ENCODE measurements around the gene DYRK4.

Gene DYRK4

DNA sequence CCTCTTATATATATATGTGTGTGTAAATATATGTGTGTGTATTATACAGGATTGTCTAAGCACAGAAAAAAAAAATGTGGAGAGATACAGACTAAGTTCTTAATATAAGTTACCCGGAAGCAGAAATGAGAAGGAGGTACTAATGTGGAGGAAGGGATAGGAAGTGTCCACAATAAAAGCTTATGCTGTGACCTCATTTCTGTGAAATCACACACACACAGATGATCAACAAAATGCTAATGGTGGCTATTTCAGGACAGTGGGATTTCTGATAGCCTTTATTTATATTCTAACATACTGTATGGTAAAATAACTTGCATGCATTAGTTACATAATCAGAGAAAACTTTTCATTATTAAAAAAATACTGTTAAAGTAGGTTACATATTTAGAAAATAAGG is 31.8 kb upstream of the DYRK4 start:
- no peaks in the 10 kb centered on the region for H3K9me3 ChIP-seq (replicated peaks in 1 of 2; ENCODE audit: control insufficient read depth in 2 of 2, insufficient read depth in 1 of 2, low read depth in 1 of 2, low read length in 2 of 2)
- no peaks in the 10 kb centered on the region for H3K27me3 ChIP-seq (ENCODE audit: control insufficient read depth in 3 of 3, insufficient read depth in 3 of 3, low read depth in 1 of 3, low read length in 3 of 3)
- H3K27ac ChIP-seq (replicated peaks; ENCODE audit: low read length) = no peak overlapping the region
- peaks cover 2 to 84% of the 10 kb centered on the region in 2 donors for H3K36me3 ChIP-seq (replicated peaks in 1 of 2; ENCODE audit: control insufficient read depth in 2 of 2, insufficient read depth in 2 of 2, low read length in 2 of 2)
- H3K79me1 ChIP-seq (ENCODE audit: low read depth, low read length) = no peaks in the 10 kb centered on the region
- no peak overlapping the region for H4K91ac ChIP-seq (ENCODE audit: low read depth, low read length, poor library complexity)
- H2BK12ac ChIP-seq (ENCODE audit: low read length) = no peak overlapping the region
- H2BK5ac ChIP-seq (ENCODE audit: low read length) = no peak overlapping the region
- H3K4me3 ChIP-seq (ENCODE audit: low read length in 2 of 2) = no peak overlapping the region
- H3K18ac ChIP-seq (ENCODE audit: low read length) = no peak overlapping the region
- WGBS, 2 donors (ENCODE audit: extremely low coverage in 2 of 2, insufficient read length in 2 of 2, insufficient replicate concordance in 1 of 2) = no CpG with 5 or more reads among the region's 1 CpG
- H2AFZ ChIP-seq (ENCODE audit: low read length) = no peak overlapping the region
- H3K23ac ChIP-seq (ENCODE audit: low read depth, low read length, poor library complexity) = no peak overlapping the region
- no peak overlapping the region for H3K14ac ChIP-seq (ENCODE audit: low read length)
- DNase-seq (ENCODE audit: low spot score) = no peak
- no peak overlapping the region for H3K9ac ChIP-seq (ENCODE audit: low read depth, low read length, poor library complexity)
- no peaks in the 10 kb centered on the region for H3K4me1 ChIP-seq (ENCODE audit: control insufficient read depth in 2 of 2, insufficient read depth in 1 of 2, low read depth in 1 of 2, low read length in 2 of 2)
- no peak overlapping the region for H2BK15ac ChIP-seq (ENCODE audit: low read length)
- H3K4ac ChIP-seq (ENCODE audit: low read length) = no peak overlapping the region
- H4K8ac ChIP-seq (ENCODE audit: low read depth, low read length) = no peak overlapping the region
- no peak overlapping the region for H2AK5ac ChIP-seq (ENCODE audit: low read depth, low read length)
- H3K4me2 ChIP-seq (ENCODE audit: insufficient read depth, low read length, poor library complexity, severe bottlenecking) = no peak overlapping the region
- no peak overlapping the region for H2BK120ac ChIP-seq (ENCODE audit: low read depth, low read length)

DNA sequence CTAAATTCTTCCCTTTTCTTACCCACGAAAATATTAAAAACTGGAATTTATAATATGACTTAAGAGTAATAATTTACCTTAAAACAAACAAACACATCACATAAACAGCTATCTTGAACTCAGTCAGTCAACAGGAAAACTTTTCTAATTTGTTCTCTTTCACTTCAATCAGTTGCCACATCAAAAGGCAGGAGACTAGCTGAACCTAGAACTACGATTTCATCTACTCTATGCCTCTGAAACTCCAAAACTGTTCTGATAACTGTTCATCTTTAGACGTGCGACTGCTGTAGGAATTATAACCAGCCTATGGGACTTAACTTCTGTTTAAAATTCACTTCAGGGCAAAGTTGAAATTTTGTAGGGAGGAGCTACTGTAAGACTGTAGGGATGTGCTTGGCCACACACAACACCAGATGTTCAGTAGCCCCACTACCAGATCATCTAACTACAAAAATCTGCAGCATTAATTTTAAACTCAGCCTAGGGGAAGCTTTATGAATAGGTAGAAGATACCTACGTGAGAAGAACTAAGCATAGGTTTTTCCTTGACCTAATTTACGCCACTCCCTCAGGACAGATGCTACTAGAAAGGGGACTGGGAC is 30.9 kb upstream of the DYRK4 start:
- Histone ChIP-seq H2BK15ac (ENCODE audit: low read length) (no peak overlapping the region), H2AK5ac (ENCODE audit: low read depth, low read length) (no peak overlapping the region), H3K14ac (ENCODE audit: low read length) (no peak overlapping the region), H2BK5ac (ENCODE audit: low read length) (no peak overlapping the region), H4K91ac (ENCODE audit: low read depth, low read length, poor library complexity) (no peak overlapping the region), H3K36me3 (replicated peaks in 1 of 2; ENCODE audit: control insufficient read depth in 2 of 2, insufficient read depth in 2 of 2, low read length in 2 of 2) (peaks cover 2 to 80% of the 10 kb centered on the region in 2 donors), H3K4ac (ENCODE audit: low read length) (no peak overlapping the region), H3K27me3 (ENCODE audit: control insufficient read depth in 3 of 3, insufficient read depth in 3 of 3, low read depth in 1 of 3, low read length in 3 of 3) (no peaks in the 10 kb centered on the region), H3K79me1 (ENCODE audit: low read depth, low read length) (no peaks in the 10 kb centered on the region), H3K9ac (ENCODE audit: low read depth, low read length, poor library complexity) (no peak overlapping the region), H3K23ac (ENCODE audit: low read depth, low read length, poor library complexity) (no peak overlapping the region), H3K27ac (replicated peaks; ENCODE audit: low read length) (no peak overlapping the region), H4K8ac (ENCODE audit: low read depth, low read length) (no peak overlapping the region), H2AFZ (ENCODE audit: low read length) (no peak overlapping the region), H3K4me2 (ENCODE audit: insufficient read depth, low read length, poor library complexity, severe bottlenecking) (no peak overlapping the region), H2BK120ac (ENCODE audit: low read depth, low read length) (no peak overlapping the region), H3K4me3 (ENCODE audit: low read length in 2 of 2) (no peak overlapping the region), H3K4me1 (ENCODE audit: control insufficient read depth in 2 of 2, insufficient read depth in 1 of 2, low read depth in 1 of 2, low read length in 2 of 2) (no peaks in the 10 kb centered on the region), H3K9me3 (replicated peaks in 1 of 2; ENCODE audit: control insufficient read depth in 2 of 2, insufficient read depth in 1 of 2, low read depth in 1 of 2, low read length in 2 of 2) (no peaks in the 10 kb centered on the region), H3K18ac (ENCODE audit: low read length) (no peak overlapping the region), H2BK12ac (ENCODE audit: low read length) (no peak overlapping the region)
- WGBS, 2 donors (ENCODE audit: extremely low coverage in 2 of 2, insufficient read length in 2 of 2, insufficient replicate concordance in 1 of 2) = no CpG with 5 or more reads among the region's 6 CpGs
- no peak for DNase-seq (ENCODE audit: low spot score)

GRCh38 chr12:4535092-4535491 is 26.9 kb upstream of the DYRK4 start:
- H3K79me1 ChIP-seq (ENCODE audit: low read depth, low read length) = peaks cover 2% of the 10 kb centered on the region
- no peak overlapping the region for H2BK120ac ChIP-seq (ENCODE audit: low read depth, low read length)
- H3K27me3 ChIP-seq (ENCODE audit: control insufficient read depth in 3 of 3, insufficient read depth in 3 of 3, low read depth in 1 of 3, low read length in 3 of 3) = no peaks in the 10 kb centered on the region
- H3K23ac ChIP-seq (ENCODE audit: low read depth, low read length, poor library complexity) = no peak overlapping the region
- no peak overlapping the region for H2AFZ ChIP-seq (ENCODE audit: low read length)
- H2BK15ac ChIP-seq (ENCODE audit: low read length) = no peak overlapping the region
- H3K4me2 ChIP-seq (ENCODE audit: insufficient read depth, low read length, poor library complexity, severe bottlenecking) = no peak overlapping the region
- no CpG with 5 or more reads among the region's 4 CpGs for WGBS, 2 donors (ENCODE audit: extremely low coverage in 2 of 2, insufficient read length in 2 of 2, insufficient replicate concordance in 1 of 2)
- no peak overlapping the region for H3K14ac ChIP-seq (ENCODE audit: low read length)
- H4K91ac ChIP-seq (ENCODE audit: low read depth, low read length, poor library complexity) = no peak overlapping the region
- H3K4me3 ChIP-seq (ENCODE audit: low read length in 2 of 2) = no peak overlapping the region
- H3K36me3 ChIP-seq (replicated peaks in 1 of 2; ENCODE audit: control insufficient read depth in 2 of 2, insufficient read depth in 2 of 2, low read length in 2 of 2) = peaks cover 2 to 49% of the 10 kb centered on the region in 2 donors
- no peak overlapping the region for H3K9ac ChIP-seq (ENCODE audit: low read depth, low read length, poor library complexity)
- DNase-seq (ENCODE audit: low spot score) = no peak
- no peak overlapping the region for H2BK5ac ChIP-seq (ENCODE audit: low read length)
- no peak overlapping the region for H3K27ac ChIP-seq (replicated peaks; ENCODE audit: low read length)
- peaks cover 4 to 11% of the 10 kb centered on the region in 2 donors for H3K4me1 ChIP-seq (ENCODE audit: control insufficient read depth in 2 of 2, insufficient read depth in 1 of 2, low read depth in 1 of 2, low read length in 2 of 2)
- no peak overlapping the region for H3K18ac ChIP-seq (ENCODE audit: low read length)
- no peak overlapping the region for H2BK12ac ChIP-seq (ENCODE audit: low read length)
- no peaks in the 10 kb centered on the region for H3K9me3 ChIP-seq (replicated peaks in 1 of 2; ENCODE audit: control insufficient read depth in 2 of 2, insufficient read depth in 1 of 2, low read depth in 1 of 2, low read length in 2 of 2)
- no peak overlapping the region for H2AK5ac ChIP-seq (ENCODE audit: low read depth, low read length)
- H3K4ac ChIP-seq (ENCODE audit: low read length) = no peak overlapping the region
- H4K8ac ChIP-seq (ENCODE audit: low read depth, low read length) = no peak overlapping the region

GRCh38 chr12:4535871-4536270 is 26.1 kb upstream of the DYRK4 start:
- Histone ChIP-seq H2BK15ac (ENCODE audit: low read length) (no peak overlapping the region), H3K27ac (replicated peaks; ENCODE audit: low read length) (no peak overlapping the region), H4K8ac (ENCODE audit: low read depth, low read length) (no peak overlapping the region), H2BK12ac (ENCODE audit: low read length) (no peak overlapping the region), H3K4ac (ENCODE audit: low read length) (no peak overlapping the region), H3K9me3 (replicated peaks in 1 of 2; ENCODE audit: control insufficient read depth in 2 of 2, insufficient read depth in 1 of 2, low read depth in 1 of 2, low read length in 2 of 2) (no peaks in the 10 kb centered on the region), H3K4me3 (ENCODE audit: low read length in 2 of 2) (no peak overlapping the region), H3K4me2 (ENCODE audit: insufficient read depth, low read length, poor library complexity, severe bottlenecking) (no peak overlapping the region), H2BK5ac (ENCODE audit: low read length) (no peak overlapping the region), H3K14ac (ENCODE audit: low read length) (no peak overlapping the region), H2AFZ (ENCODE audit: low read length) (no peak overlapping the region), H2BK120ac (ENCODE audit: low read depth, low read length) (no peak overlapping the region), H3K36me3 (replicated peaks in 1 of 2; ENCODE audit: control insufficient read depth in 2 of 2, insufficient read depth in 2 of 2, low read length in 2 of 2) (peaks cover 2 to 47% of the 10 kb centered on the region in 2 donors), H3K18ac (ENCODE audit: low read length) (no peak overlapping the region), H3K79me1 (ENCODE audit: low read depth, low read length) (peaks cover 2% of the 10 kb centered on the region), H3K9ac (ENCODE audit: low read depth, low read length, poor library complexity) (no peak overlapping the region), H3K23ac (ENCODE audit: low read depth, low read length, poor library complexity) (no peak overlapping the region), H3K27me3 (ENCODE audit: control insufficient read depth in 3 of 3, insufficient read depth in 3 of 3, low read depth in 1 of 3, low read length in 3 of 3) (no peaks in the 10 kb centered on the region), H2AK5ac (ENCODE audit: low read depth, low read length) (no peak overlapping the region), H4K91ac (ENCODE audit: low read depth, low read length, poor library complexity) (no peak overlapping the region), H3K4me1 (ENCODE audit: control insufficient read depth in 2 of 2, insufficient read depth in 1 of 2, low read depth in 1 of 2, low read length in 2 of 2) (peaks cover 4 to 17% of the 10 kb centered on the region in 2 donors)
- no peak for DNase-seq (ENCODE audit: low spot score)
- WGBS, 2 donors (ENCODE audit: extremely low coverage in 2 of 2, insufficient read length in 2 of 2, insufficient replicate concordance in 1 of 2) = no CpG with 5 or more reads among the region's 2 CpGs

Measured in neuronal stem cell (in vitro differentiated cells).